Measurements from ENCODE around the gene PARVB.

The PARVB gene, protein sequence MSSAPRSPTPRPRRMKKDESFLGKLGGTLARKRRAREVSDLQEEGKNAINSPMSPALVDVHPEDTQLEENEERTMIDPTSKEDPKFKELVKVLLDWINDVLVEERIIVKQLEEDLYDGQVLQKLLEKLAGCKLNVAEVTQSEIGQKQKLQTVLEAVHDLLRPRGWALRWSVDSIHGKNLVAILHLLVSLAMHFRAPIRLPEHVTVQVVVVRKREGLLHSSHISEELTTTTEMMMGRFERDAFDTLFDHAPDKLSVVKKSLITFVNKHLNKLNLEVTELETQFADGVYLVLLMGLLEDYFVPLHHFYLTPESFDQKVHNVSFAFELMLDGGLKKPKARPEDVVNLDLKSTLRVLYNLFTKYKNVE
- 8.3 reads per million, percentile 28 among the genes with 10 or more reads in this experiment for total RNA-seq

DNA sequence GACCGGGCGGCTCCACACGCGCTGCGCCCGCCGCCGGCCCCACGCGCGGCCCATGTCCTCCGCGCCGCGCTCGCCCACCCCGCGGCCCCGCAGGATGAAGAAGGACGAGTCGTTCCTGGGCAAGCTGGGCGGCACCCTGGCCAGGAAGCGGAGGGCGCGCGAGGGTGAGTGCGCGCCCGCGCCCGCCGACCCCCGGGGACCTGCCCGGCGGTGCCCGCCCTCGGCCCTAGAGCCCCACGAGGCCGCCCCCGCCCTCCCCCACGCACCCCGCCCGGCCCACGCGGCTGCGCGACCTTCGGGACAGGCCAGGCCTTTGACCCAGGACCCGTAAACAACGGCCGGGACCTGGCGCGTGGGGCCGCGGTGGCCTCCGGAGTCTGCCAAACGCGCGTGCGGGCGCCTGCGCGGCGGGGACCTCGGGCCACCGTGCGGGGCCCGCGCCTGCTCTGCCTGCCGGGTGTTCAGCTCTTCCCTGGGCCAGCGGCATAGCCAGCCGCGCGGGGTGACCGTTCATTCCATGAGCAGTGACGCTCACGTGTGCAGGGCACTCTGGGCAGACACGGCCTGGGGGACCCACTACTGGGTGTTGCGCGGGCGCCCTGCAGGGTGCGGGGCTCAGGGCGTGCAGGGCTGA, at the start of gene PARVB:
Gene PARVB, plus strand, starts transcription at position 15 of the 634 bp plus-strand sequence. Its CDS starts 38 bp downstream, at position 53.
- no peak for DNase-seq

DNA sequence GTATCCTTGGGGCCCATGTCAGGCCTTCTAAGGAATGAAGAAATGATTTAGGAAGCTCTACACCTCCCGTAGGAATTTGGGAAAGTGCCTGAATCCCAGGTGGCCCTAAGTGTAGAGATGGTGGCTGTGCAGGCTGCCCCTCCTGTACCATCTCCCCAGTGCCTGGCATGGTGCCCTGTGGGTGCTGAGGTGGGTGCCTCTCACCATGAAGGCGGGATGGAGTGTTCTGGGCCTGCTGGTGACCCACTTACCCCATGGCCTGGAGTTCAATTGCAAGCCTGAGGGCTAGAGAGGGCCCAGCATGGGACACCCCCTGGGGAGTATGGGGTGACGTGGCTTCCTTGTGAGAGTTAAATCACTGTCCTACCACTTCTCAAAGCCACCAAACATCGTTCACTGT, 49.1 kb upstream of the PARVB start:
- DNase-seq, result no peak

DNA sequence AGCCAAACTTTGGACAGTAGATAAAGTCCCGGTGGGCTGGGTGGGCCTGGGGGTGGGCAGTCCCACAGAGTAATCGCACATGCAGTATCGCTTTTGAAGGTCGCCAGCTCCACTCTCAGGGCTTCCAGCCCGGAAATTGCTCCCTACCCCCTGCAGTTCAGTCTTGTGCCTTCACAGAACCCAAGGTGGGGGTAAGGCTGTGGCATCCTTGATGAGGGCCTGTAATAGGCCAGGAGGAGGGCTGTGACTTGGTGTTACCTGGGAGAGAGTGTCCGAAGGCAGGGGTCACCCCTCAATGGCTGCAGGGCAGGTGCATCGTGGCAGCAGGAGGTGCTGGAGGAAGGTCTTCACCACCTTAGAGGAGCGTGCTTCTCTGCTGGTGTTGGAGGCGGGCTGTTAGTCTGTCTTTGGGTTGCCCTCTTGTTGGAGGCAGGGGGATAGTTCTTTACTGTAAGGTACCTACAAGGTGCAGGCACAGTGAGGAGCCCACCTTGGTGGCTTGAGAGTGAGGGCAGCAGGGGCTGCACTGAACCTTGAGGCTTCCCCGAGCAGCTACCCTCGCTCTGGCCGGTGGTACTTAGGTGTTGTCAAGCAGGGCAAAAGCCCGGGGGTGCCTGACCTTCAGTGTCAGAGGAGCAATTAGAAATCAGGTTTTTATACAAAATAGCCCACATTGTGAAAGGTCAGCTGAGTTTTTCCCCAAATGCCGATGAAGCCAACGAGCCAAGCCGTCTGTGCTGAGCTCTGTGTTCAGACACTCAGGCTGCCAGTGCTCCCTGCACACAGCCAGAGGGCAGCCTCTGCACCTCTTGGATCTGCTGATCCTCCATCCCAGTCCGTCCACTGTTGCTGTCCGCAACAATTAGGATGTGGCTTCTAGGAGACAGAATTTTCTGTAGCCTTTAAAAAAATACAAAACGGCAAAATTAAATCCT, 47.0 kb upstream of the PARVB start:
- DNase-seq, result no peak

DNA sequence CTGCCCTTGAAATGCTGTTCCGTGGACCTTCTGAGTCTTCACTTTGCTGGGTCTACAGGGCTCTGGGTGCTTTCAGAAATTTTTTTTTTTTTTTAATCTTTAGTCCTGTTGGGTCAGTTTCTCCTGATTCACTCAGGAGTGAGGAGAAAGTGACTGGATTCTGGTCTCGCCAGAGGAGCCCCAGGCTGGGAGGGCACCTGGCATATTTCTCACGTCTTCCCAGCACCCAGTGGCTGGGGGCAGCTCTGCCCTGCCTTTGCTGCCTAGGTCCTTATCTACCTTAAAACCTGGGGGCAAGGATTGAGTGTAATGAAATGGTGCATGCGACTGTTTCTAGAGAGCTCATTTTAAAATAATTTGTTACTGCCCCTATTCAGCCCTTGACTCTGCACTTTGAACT, 45.5 kb upstream of the PARVB start:
- DNase-seq, result no peak

DNA sequence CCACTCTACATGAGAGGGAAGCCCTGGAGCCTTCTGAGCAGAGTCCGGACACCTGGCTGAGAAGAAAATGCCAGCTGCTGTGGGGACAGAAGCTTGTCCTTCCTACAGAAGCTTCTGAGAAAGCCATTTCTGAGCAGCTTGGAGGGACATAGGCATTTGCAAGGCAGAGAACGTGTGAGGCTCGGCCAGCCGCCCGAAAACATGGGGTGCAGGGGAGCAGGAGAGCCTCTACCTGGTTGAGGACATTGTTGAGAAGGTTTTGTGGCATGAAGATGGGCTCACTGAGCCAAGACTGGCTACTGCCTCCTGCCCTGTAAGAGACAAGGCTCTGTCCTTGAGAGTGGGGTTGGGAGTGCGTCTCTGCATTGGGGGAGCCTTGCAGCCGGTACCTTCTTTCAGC, 43.5 kb upstream of the PARVB start:
- DNase-seq, result no peak

DNA sequence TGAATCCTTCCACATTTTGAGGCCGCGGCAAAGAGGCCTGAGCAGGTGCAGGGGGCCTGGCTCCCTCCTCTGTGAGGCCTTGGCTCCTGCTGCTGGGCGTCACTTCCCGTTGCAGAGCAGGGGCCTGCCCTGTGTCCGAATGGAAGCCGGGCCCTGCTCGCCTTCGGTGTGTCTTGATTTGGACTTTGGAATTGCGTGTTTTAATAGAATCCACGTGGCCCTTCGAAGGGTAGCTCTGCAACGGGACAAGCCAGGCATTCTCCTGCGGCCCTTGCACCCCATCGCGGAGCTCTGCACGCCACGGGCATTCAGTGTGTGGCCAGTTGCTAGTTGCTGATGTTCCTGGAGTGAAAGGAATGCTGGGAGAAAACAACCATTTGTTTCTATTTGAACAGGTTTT, 43.1 kb upstream of the PARVB start:
- DNase-seq, result no peak

DNA sequence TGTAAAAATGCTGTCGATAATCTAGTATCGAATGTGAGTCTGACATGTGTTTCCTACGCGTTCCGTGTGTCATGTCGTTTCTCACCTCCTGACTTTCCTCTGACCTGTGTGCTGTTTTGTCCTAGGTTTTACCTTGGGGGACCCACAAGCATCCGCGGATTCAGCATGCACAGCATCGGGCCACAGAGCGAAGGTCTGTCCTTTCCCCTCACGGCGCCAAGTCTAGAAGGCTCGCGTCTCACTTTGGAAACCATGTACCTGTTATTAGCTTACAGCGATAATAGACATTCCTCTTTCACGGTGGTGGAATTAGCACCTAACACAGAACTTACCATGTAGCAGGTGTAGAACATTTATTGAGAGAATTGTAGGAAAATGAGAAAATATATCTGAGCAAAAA, 40.3 kb upstream of the PARVB start:
- no peak for DNase-seq

DNA sequence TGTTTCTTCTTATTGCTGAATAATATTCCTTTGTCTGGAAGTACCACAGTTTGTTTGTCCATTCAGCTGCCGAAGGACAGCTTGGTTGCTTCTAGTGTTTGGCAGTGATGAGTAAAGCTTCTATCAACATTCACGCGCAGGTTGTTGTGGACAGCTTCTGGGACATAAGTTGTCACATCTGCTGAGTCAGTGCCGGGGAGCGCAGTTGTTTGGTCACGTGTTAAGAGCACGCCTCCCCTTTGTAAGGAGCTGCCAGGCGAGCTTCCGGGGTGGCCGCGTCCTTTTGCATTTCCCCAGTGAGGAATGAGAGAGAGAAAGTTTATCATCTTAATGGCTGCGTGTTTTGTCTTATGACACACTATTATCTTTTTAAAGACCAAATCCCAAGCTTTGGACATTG, 38.6 kb upstream of the PARVB start:
- DNase-seq, result no peak

DNA sequence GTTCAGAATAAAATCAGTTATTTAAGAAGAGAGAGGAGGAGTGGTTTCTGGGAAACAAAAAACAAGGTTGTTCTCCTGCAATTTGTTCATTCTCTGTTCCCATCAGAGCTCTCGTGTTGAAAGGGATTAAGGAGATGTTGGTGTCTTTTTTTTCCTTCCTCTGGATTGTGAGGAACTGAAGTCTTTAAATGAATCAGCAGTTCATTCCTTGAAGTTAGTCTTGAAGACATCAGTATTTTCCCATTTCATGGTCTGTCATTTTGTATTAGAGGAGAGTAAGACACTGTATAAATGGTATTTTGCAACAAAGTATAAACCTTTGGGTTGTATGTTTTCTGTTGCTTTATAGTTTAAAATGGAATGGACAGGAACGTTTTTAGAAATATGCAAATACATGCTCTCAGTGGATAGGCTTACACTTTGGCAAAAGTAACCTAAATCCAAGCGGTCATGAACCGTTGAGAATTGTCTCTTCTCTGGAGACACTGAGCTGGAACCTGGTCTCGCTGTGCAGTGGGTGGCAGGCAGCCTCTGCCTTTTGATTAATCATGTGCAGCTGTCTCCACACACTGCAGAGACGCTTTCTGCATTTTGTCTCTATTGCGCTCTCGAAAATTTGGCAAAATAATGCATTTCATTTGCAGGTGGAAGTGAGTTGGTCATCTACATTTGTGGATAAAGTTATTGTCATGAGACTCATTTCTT, 35.8 kb upstream of the PARVB start:
- no peak for DNase-seq

DNA sequence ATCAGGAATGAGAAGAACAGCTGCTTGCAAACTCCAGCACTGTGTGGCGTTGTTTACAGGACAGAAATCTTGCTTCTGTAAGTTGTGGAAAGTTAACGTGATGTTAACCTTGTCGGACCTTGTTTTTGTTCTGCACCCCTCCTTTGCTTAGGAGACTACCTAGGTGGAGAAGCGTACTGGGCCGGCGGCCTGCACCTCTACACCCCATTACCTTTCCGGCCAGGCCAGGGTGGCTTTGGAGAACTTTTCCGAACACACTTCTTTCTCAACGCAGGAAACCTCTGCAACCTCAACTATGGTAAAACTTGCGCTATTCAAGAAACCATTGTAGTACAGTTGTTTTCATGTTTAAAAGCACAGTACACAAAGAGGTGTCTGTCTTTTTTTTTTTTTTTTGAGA, 35.1 kb upstream of the PARVB start:
- DNase-seq, result no peak

DNA sequence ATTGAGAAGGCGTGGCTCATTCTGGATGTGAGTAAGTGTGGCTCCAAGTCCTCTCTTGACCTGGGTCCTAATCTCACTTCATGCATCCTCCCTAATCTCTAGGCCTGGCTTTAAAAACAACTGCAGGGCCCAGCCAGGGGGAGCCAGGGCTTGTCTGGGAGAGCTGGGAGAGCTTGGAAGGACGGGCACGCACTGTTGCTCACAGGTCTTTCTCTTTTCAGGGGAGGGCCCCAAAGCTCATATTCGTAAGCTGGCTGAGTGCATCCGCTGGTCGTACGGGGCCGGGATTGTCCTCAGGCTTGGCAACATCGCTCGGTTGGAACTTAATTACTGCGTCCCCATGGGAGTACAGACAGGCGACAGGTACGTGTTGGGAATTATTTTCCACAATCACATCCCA, 34.1 kb upstream of the PARVB start:
- DNase-seq, result no peak

DNA sequence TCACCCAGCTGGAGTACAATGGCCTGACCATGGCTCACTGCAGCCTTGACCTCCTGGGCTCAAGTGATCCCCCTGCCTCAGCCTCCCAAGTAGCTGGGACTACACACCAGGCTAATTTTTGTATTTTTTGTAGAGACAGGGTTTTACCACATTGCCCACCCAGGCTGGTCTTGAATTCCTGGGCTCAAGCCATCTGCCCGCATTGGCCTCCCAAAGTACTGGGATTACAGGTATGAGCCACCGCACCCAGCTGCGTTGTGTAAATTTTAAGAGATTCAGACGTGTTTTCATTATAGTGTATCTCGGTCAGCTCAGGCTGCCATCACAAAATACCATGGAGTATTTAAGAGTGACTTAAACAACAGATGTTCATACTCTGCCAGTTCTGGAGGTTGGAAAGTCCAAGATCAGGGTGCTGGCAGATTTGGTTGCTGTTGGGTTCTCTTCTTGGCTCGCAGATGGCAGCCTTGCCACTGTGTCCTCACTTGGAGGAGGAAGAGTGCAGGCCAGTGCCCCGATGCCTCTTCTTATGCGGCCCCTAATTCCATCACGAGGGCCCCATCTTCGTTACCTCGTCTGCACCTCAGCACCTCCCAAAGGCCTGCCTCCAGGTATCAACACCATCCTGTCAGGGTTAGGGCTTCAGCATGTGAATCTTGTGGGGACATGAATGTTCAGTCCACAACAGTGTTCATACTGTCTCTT, 32.6 kb upstream of the PARVB start:
- no peak for DNase-seq

DNA sequence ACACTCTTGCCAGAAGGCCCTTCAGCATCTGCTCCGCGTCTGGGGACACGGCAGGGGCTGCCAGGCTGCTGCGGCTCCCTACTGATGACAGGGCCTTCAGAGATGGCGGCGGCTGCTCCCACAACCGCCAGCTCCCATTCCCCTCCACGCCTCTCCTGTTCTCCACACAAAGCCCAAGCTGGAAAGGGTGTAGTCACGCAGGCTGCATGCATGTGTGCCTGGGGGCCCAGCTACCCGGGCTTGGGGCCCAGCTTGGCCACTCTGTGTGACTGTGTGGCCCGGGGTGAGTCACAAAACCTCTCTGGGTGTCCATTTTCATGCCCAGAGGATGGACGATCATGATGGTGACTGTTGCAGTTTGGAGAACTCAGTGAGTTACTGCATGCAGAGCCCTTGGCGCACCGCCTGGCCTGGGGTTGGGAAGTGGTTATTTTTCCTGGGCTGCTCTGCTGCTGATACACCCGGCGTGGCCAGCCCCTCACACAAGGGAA, 31.7 kb upstream of the PARVB start:
- no peak for DNase-seq

DNA sequence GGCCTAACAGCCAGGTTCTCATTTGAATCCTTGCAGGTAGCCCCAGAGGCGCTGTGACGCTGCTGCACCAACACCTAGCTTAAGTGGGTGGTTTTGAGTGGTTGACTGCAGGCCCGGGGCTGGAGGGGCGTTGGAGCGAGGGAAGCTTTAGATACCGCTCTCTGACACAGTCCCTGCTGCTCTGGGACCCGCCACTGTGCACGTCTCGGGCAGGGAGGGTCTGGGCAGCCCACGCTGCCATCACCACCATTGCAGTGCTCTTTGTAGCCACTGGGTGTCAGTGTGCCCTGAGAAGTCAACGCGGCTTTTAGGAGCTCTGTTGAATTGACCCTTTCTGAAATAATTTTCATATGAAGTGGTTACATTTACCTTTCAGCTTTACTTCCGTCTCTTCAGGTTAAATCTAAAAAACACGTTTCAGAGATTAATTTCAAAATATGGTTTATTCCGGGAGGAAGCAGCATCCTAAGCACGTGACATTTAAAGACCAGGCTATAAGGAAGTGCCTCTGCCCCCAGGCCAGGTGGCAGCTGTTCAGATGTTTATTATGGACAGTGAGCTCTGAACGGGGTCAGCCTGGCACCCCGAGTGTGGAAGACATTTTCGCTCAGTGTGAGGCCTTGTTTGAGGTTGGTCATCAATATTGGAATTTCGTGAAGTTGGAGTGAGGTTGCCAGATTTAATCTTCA, 30.9 kb upstream of the PARVB start:
- peak; percentile 46 for DNase-seq

DNA sequence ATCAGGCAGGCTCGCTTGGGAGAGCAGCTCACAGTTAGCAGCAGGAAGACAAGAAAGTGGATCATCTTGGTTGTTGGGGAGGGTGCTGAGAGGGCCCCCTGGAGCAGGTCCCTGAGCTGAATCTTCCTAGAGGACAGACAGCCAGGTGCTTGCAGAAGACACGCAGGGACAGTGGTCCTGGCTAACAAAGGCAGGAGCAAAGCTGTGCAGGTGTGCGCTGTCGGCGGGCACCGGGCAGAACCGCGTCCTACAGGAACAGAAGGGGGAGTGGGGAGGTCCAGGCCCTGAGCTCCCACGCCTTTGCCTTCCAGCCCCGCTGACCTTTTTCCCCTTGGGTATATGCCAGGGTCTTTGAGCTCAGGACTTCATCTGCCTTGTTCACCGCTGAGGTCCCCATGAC, 30.1 kb upstream of the PARVB start:
- DNase-seq, result no peak

DNA sequence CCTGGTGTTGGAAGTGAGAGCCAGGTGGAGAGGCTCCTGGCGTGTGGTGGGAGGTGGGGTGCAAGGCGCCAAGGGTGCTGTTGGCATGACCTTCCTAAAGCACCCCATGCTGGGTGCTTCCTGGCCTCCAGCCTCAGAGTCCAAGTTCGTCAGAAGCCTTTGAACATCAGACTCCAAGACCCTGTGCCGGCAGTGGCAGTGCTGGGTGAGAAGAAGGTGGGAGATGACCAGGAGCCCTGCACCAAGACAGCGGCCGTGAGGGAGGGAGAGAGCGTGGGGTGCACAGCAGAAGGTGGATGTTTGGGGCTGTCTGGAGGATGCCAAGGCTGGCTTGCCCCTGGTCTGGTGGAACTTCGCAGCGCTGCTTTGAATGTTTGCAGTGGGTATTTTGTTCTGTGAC, 29.7 kb upstream of the PARVB start:
- no peak for DNase-seq

DNA sequence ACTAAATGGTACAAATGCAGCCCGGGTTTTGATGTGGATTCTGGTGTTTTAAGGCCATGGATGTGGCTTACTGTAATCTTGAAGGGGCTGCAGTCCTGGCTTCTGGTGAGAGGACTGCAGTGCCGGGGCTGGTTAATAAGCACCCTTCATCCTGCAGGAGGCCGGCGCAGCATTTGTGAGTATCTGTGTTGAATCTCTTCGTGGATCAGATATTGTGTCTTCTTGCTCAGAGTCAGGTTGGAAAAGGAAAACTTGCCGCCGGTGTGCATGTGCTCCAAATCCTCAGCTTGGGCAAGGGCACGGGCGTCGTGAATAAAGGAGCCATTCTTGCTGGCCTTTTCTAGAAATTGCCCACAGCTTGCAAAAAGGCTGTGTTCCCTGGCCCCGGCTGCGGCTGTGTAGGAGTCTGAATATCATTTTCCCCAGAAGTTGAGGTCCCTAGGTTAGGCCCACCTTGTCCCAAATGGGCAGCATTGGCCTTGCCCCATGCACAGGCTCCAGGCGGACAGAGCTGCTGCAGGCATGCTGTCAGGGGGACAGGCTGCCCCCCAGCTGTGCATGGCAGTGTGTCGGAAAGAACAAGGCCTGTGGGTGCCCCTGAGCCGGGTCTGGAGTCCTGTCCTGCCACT, 28.9 kb upstream of the PARVB start:
- no peak for DNase-seq

DNA sequence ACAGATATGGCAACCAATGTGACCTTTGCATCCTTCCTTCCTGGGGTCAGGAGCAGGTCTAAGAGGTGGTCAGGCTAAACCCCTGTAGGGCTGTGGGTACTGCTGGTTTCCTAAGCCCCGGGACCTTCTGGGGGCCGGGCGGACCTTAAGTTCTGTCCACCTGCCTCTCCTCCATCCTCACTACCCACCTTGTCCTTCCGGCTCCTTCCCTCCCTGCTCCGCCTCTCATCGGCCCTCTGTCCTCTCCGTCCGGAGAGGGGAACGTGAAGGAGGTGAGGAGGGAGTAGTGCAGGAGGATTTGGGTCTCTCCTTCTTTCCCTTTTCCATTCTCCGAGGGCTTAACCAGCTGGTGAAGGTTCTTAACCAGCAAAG, 28.3 kb upstream of the PARVB start:
- no peak for DNase-seq

DNA sequence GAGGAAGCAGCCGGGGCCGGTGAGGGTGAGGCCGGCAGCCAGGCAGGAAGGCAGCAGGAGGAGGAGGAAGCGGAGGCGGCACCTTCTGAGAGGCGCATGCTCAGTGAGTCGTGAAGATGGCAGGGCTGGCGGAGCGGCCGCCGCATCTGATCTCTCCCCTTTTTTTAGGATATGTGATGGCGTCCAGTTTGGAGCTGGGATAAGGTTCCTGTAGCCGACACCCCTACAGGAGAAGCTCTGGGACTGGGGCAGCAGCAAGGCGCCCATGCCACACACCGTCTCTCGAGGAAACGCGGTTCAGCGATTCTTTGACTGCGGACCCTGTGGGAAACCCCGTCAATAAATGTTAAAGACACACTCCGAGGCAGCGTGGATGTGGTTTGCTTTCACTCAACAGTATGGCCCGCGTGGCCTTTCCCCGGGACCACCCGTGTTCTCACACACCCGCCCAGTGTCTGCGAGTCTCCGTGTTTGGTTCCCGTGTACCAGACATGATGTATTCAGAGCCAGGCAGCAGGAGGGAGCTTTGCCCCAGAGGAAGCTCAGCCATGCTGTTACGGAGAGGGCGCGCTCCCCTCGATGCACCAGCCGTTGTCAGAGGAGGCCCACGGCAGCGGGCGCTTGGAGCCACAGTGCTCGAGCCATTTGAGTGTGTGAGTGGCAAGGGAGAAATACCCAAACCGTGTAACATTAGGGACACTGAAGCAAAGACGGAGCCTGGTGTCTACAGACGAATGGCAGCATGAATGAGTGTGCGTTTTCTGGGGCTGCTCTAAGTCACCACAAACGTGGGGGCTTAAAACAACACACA, 27.7 kb upstream of the PARVB start:
- peak; percentile 45 for DNase-seq

DNA sequence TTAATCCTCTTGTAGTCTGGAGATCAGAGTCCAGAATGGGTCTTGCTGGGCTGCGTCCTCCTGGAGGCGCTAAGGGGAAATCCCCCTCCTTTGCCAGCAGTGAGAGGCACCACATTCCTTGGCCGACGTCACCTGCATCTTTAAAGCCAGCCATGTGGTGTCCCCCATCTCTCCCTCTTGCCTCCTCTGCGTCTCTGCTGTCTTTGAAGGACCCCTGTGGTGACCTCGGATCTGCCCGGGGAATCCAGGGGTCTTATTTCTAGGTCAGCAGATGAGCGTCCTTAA, 27.2 kb upstream of the PARVB start:
- DNase-seq, result no peak
